HEK293 (cell line): ENCODE measurements around the gene PSMG2.

Experiments
- KLF7 ChIP-seq: fragments of 450-650 bp; formaldehyde crosslinking; IDR thresholded peaks from 2 replicates; pipeline ENCODE4 v1.5.1; 2016; ENCODE audit warnings: missing biosample characterization, missing genetic modification characterization, borderline replicate concordance
- ZBTB20 ChIP-seq: fragments of 450-650 bp; formaldehyde crosslinking; IDR thresholded peaks from 2 replicates; pipeline ENCODE4 v1.5.1; 2016; ENCODE audit warnings: missing biosample characterization, missing genetic modification characterization
- ZFHX2 ChIP-seq: fragments of 450-650 bp; formaldehyde crosslinking; conservative IDR thresholded peaks from 2 replicates; pipeline ENCODE4 v1.5.1; 2016; ENCODE audit warnings: missing biosample characterization, missing genetic modification characterization
- ZNF138 ChIP-seq: fragments of 450-650 bp; formaldehyde crosslinking; IDR thresholded peaks from 2 replicates; pipeline ENCODE4 v1.5.1; 2016; ENCODE audit warnings: missing biosample characterization, missing genetic modification characterization, borderline replicate concordance
- ZNF16 ChIP-seq: fragments of 450-650 bp; formaldehyde crosslinking; IDR thresholded peaks from 2 replicates; pipeline ENCODE4 v1.5.1; 2016; ENCODE audit warnings: low read depth, missing biosample characterization, missing genetic modification characterization
- ZNF221 ChIP-seq: fragments of 450-650 bp; formaldehyde crosslinking; IDR thresholded peaks from 2 replicates; pipeline ENCODE4 v1.5.1; 2017; ENCODE audit warnings: missing biosample characterization, missing genetic modification characterization, borderline replicate concordance
- ZNF354C ChIP-seq: fragments of 450-650 bp; formaldehyde crosslinking; IDR thresholded peaks from 2 replicates; pipeline ENCODE4 v1.5.1; 2016; ENCODE audit warnings: missing biosample characterization, missing genetic modification characterization, low read depth, borderline replicate concordance
- ZNF391 ChIP-seq: fragments of 450-650 bp; formaldehyde crosslinking; IDR thresholded peaks from 2 replicates; pipeline ENCODE4 v1.5.1; 2016; ENCODE audit warnings: low read depth, missing biosample characterization, missing genetic modification characterization, borderline replicate concordance
- ZNF514 ChIP-seq: fragments of 450-650 bp; formaldehyde crosslinking; IDR thresholded peaks from 2 replicates; pipeline ENCODE4 v1.5.1; 2016; ENCODE audit warnings: missing biosample characterization, missing genetic modification characterization
- ZNF600 ChIP-seq: fragments of 450-650 bp; formaldehyde crosslinking; IDR thresholded peaks from 2 replicates; pipeline ENCODE4 v1.5.1; 2016; ENCODE audit warnings: missing biosample characterization, missing genetic modification characterization
- ZNF629 ChIP-seq: fragments of 450-650 bp; formaldehyde crosslinking; IDR thresholded peaks from 2 replicates; pipeline ENCODE4 v1.5.1; 2017; ENCODE audit warnings: missing biosample characterization, missing genetic modification characterization
- ZNF664 ChIP-seq: fragments of 450-650 bp; formaldehyde crosslinking; IDR thresholded peaks from 2 replicates; pipeline ENCODE4 v1.5.1; 2016; ENCODE audit warnings: missing biosample characterization, missing genetic modification characterization
- ZNF670 ChIP-seq: fragments of 450-650 bp; formaldehyde crosslinking; IDR thresholded peaks from 2 replicates; pipeline ENCODE4 v1.5.1; 2016; ENCODE audit warnings: missing biosample characterization, missing genetic modification characterization, low read depth
- ZNF830 ChIP-seq: fragments of 450-650 bp; IDR thresholded peaks from 2 replicates; pipeline ENCODE4 v1.5.0; 2018; ENCODE audit warnings: missing biosample characterization, missing genetic modification characterization, low read depth, mild to moderate bottlenecking, moderate library complexity
- TF ChIP-seq, protein P1 (sequence below): fragments of 450-650 bp; formaldehyde crosslinking; IDR thresholded peaks from 2 replicates; pipeline ENCODE4 v1.5.1; 2017; ENCODE audit warnings: missing biosample characterization, mild to moderate bottlenecking, missing genetic modification characterization, moderate library complexity
- TF ChIP-seq, protein P2 (sequence below): fragments of 450-650 bp; formaldehyde crosslinking; IDR thresholded peaks from 2 replicates; pipeline ENCODE4 v1.5.1; 2016; ENCODE audit warnings: missing biosample characterization, missing genetic modification characterization, borderline replicate concordance
- TF ChIP-seq, protein P3 (sequence below): fragments of 450-650 bp; formaldehyde crosslinking; IDR thresholded peaks from 2 replicates; pipeline ENCODE4 v1.5.1; 2017; ENCODE audit warnings: missing biosample characterization, missing genetic modification characterization
- TF ChIP-seq, protein P4 (sequence below): fragments of 450-650 bp; formaldehyde crosslinking; IDR thresholded peaks from 2 replicates; pipeline ENCODE4 v1.5.1; 2016; ENCODE audit warnings: missing biosample characterization, missing genetic modification characterization, borderline replicate concordance
- TF ChIP-seq, protein P5 (sequence below): fragments of 450-650 bp; formaldehyde crosslinking; IDR thresholded peaks from 2 replicates; pipeline ENCODE4 v1.5.1; 2016; ENCODE audit warnings: missing biosample characterization, missing genetic modification characterization, low read depth

The PSMG2 gene

DNA sequence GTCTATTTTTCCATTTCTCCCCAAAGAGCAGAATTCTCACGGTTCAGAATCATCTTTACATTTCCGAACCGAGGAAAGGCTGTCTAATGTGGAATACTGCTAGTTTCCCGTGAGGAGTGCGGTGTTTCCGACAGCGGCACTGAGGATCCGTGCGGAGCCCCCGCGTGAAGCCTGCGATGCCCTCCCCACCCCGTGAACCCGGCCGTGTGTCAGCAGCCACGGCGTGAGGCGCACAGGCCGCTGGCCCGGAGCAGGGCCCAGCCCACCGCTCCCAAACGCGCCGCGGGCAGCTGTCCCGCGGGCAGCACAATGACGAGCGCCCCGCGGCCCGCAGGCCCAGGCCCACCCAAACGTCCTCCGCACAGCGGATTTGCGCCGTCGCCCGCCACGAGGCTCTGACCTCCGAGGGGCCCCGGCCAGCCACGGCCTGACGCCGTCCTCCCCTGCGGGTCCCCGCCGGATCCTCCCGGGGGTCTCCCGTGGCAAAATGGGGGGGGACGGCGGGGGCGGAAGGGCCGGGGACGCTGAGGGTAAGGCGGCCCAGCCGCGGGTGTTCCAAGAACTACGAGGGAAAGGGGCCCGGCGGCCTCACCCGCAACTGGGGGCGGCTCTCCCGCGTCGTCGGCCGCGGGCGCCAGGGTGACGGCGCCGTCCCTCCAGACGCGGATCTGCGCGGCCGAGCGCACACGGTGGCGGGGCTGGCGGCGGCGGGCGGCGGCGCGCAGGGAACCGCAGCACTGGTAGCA, 45.7 kb upstream of the PSMG2 start (continued):
- no peak for TF ChIP-seq ZNF354C (tag by site-specific recombination)
- TF ChIP-seq ZNF514 (tag by site-specific recombination) = no peak
- no peak for TF ChIP-seq ZNF391 (tag by site-specific recombination)
- TF ChIP-seq ZNF670 (tag by site-specific recombination) = no peak
- peak; percentile 55 for TF ChIP-seq ZNF629 (tag by site-specific recombination)
- TF ChIP-seq, protein P1, sequence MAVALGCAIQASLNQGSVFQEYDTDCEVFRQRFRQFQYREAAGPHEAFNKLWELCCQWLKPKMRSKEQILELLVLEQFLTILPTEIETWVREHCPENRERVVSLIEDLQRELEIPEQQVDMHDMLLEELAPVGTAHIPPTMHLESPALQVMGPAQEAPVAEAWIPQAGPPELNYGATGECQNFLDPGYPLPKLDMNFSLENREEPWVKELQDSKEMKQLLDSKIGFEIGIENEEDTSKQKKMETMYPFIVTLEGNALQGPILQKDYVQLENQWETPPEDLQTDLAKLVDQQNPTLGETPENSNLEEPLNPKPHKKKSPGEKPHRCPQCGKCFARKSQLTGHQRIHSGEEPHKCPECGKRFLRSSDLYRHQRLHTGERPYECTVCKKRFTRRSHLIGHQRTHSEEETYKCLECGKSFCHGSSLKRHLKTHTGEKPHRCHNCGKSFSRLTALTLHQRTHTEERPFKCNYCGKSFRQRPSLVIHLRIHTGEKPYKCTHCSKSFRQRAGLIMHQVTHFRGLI (tag by site-specific recombination) = no peak
- TF ChIP-seq ZNF221 (tag by site-specific recombination) = no peak
- TF ChIP-seq ZNF664 (tag by site-specific recombination) = no peak
- no peak for TF ChIP-seq ZNF830 (tag by site-specific recombination)
- TF ChIP-seq, protein P2, sequence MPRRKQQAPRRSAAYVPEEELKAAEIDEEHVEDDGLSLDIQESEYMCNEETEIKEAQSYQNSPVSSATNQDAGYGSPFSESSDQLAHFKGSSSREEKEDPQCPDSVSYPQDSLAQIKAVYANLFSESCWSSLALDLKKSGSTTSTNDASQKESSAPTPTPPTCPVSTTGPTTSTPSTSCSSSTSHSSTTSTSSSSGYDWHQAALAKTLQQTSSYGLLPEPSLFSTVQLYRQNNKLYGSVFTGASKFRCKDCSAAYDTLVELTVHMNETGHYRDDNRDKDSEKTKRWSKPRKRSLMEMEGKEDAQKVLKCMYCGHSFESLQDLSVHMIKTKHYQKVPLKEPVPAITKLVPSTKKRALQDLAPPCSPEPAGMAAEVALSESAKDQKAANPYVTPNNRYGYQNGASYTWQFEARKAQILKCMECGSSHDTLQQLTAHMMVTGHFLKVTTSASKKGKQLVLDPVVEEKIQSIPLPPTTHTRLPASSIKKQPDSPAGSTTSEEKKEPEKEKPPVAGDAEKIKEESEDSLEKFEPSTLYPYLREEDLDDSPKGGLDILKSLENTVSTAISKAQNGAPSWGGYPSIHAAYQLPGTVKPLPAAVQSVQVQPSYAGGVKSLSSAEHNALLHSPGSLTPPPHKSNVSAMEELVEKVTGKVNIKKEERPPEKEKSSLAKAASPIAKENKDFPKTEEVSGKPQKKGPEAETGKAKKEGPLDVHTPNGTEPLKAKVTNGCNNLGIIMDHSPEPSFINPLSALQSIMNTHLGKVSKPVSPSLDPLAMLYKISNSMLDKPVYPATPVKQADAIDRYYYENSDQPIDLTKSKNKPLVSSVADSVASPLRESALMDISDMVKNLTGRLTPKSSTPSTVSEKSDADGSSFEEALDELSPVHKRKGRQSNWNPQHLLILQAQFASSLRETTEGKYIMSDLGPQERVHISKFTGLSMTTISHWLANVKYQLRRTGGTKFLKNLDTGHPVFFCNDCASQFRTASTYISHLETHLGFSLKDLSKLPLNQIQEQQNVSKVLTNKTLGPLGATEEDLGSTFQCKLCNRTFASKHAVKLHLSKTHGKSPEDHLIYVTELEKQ = no peak
- no peak for TF ChIP-seq ZNF16 (tag by site-specific recombination)
- TF ChIP-seq ZNF138 = no peak
- peak; percentile 56 for TF ChIP-seq ZBTB20 (tag by site-specific recombination)
- TF ChIP-seq ZNF600 (tag by site-specific recombination) = 0 out of 2 replicates have a peak, but pooled peaks have one; percentile 38
- TF ChIP-seq ZFHX2 (tag by site-specific recombination) = 0 out of 2 replicates have a peak, but pooled peaks have one; percentile 35
- TF ChIP-seq, protein P3, sequence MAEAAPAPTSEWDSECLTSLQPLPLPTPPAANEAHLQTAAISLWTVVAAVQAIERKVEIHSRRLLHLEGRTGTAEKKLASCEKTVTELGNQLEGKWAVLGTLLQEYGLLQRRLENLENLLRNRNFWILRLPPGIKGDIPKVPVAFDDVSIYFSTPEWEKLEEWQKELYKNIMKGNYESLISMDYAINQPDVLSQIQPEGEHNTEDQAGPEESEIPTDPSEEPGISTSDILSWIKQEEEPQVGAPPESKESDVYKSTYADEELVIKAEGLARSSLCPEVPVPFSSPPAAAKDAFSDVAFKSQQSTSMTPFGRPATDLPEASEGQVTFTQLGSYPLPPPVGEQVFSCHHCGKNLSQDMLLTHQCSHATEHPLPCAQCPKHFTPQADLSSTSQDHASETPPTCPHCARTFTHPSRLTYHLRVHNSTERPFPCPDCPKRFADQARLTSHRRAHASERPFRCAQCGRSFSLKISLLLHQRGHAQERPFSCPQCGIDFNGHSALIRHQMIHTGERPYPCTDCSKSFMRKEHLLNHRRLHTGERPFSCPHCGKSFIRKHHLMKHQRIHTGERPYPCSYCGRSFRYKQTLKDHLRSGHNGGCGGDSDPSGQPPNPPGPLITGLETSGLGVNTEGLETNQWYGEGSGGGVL (tag by site-specific recombination) = no peak
- TF ChIP-seq, protein P4, sequence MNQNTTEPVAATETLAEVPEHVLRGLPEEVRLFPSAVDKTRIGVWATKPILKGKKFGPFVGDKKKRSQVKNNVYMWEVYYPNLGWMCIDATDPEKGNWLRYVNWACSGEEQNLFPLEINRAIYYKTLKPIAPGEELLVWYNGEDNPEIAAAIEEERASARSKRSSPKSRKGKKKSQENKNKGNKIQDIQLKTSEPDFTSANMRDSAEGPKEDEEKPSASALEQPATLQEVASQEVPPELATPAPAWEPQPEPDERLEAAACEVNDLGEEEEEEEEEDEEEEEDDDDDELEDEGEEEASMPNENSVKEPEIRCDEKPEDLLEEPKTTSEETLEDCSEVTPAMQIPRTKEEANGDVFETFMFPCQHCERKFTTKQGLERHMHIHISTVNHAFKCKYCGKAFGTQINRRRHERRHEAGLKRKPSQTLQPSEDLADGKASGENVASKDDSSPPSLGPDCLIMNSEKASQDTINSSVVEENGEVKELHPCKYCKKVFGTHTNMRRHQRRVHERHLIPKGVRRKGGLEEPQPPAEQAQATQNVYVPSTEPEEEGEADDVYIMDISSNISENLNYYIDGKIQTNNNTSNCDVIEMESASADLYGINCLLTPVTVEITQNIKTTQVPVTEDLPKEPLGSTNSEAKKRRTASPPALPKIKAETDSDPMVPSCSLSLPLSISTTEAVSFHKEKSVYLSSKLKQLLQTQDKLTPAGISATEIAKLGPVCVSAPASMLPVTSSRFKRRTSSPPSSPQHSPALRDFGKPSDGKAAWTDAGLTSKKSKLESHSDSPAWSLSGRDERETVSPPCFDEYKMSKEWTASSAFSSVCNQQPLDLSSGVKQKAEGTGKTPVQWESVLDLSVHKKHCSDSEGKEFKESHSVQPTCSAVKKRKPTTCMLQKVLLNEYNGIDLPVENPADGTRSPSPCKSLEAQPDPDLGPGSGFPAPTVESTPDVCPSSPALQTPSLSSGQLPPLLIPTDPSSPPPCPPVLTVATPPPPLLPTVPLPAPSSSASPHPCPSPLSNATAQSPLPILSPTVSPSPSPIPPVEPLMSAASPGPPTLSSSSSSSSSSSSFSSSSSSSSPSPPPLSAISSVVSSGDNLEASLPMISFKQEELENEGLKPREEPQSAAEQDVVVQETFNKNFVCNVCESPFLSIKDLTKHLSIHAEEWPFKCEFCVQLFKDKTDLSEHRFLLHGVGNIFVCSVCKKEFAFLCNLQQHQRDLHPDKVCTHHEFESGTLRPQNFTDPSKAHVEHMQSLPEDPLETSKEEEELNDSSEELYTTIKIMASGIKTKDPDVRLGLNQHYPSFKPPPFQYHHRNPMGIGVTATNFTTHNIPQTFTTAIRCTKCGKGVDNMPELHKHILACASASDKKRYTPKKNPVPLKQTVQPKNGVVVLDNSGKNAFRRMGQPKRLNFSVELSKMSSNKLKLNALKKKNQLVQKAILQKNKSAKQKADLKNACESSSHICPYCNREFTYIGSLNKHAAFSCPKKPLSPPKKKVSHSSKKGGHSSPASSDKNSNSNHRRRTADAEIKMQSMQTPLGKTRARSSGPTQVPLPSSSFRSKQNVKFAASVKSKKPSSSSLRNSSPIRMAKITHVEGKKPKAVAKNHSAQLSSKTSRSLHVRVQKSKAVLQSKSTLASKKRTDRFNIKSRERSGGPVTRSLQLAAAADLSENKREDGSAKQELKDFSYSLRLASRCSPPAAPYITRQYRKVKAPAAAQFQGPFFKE (tag by site-specific recombination) = no peak
- TF ChIP-seq, protein P5, sequence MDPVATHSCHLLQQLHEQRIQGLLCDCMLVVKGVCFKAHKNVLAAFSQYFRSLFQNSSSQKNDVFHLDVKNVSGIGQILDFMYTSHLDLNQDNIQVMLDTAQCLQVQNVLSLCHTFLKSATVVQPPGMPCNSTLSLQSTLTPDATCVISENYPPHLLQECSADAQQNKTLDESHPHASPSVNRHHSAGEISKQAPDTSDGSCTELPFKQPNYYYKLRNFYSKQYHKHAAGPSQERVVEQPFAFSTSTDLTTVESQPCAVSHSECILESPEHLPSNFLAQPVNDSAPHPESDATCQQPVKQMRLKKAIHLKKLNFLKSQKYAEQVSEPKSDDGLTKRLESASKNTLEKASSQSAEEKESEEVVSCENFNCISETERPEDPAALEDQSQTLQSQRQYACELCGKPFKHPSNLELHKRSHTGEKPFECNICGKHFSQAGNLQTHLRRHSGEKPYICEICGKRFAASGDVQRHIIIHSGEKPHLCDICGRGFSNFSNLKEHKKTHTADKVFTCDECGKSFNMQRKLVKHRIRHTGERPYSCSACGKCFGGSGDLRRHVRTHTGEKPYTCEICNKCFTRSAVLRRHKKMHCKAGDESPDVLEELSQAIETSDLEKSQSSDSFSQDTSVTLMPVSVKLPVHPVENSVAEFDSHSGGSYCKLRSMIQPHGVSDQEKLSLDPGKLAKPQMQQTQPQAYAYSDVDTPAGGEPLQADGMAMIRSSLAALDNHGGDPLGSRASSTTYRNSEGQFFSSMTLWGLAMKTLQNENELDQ (tag by site-specific recombination) = no peak
- no peak for TF ChIP-seq KLF7
